K562 (cell line): Measurements from ENCODE around the gene NAE1. TPM values are rescaled to one million over a fixed set of nuclear protein-coding genes. Genes with fewer than 3 reads are reported as not detected.

ENCODE experiments used
- CBFB ChIP-seq: sonication (generic); formaldehyde crosslinking; IDR thresholded peaks from 2 replicates; pipeline ENCODE4 v1.4.0; 2020; ENCODE audit warnings: mild to moderate bottlenecking, missing genetic modification reagents
- DDX20 ChIP-seq: fragments of 450-650 bp; IDR thresholded peaks from 2 replicates; pipeline ENCODE4 v1.6.1; 2016; ENCODE audit warnings: missing genetic modification characterization, low read depth, mild to moderate bottlenecking, missing compliant biosample characterization, moderate library complexity
- ERF ChIP-seq: fragments of 450-650 bp; formaldehyde crosslinking; IDR thresholded peaks from 2 replicates; pipeline ENCODE4 v1.4.0; 2020; ENCODE audit warnings: mild to moderate bottlenecking, mixed read lengths
- IFI16 ChIP-seq: fragments of 250-450 bp; sonication (Bioruptor Pico); IDR thresholded peaks from 2 replicates; pipeline ENCODE4 v2.1.2; 2022; ENCODE audit warnings: mild to moderate bottlenecking, inconsistent platforms
- MECOM ChIP-seq: fragments of 250-450 bp; sonication (Bioruptor Pico); IDR thresholded peaks from 2 replicates; pipeline ENCODE4 v1.8.0; 2022; ENCODE audit warnings: inconsistent platforms
- PHB2 ChIP-seq: fragments of 450-650 bp; IDR thresholded peaks from 2 replicates; pipeline ENCODE4 v1.6.1; 2017; ENCODE audit warnings: low read depth
- TAF9B ChIP-seq: fragments of 450-650 bp; IDR thresholded peaks from 2 replicates; pipeline ENCODE4 v1.6.1; 2018; ENCODE audit warnings: mild to moderate bottlenecking; ENCODE audit not compliant: partially characterized antibody
- ZEB2 ChIP-seq: fragments of 450-650 bp; IDR thresholded peaks from 2 replicates; pipeline ENCODE4 v1.6.1; 2016
- ZNF324 ChIP-seq: fragments of 250-450 bp; sonication (Bioruptor Pico); IDR thresholded peaks from 2 replicates; pipeline ENCODE4 v1.4.0; 2020; ENCODE audit warnings: mild to moderate bottlenecking
- polyA plus RNA-seq, 8 experiments: library from polyadenylated mRNA; depleted of rRNA in 4 of 8; stranded (reverse) in 5 of 8; unstranded in 3 of 8; fragments of >200 nt; fragmentation: Nextera tagmentation in 2 of 8; fragmentation: Illumina TruSeq in 1 of 8; extraction: Ambion mirVana in 2 of 8; extraction: Trizol in 1 of 8; gene quantifications; 2 replicates each; pipeline versions ENCODE4 v1.2.1 to v1.2.3, GENCODE V29; 2011 to 2014; ENCODE audit warnings: inconsistent platforms in 1 of 8, missing spikeins in 1 of 8
- total RNA-seq, 7 experiments: library from RNA; depleted of rRNA in 6 of 7; stranded (reverse); fragments of >200 nt in 6 of 7; fragmentation: Illumina TruSeq in 2 of 7; extraction: Trizol in 2 of 7; gene quantifications; 2 replicates each; pipeline versions ENCODE4 v1.2.1 to v1.2.3, GENCODE V29; 2011 to 2021; ENCODE audit warnings: low replicate concordance in 1 of 7
- TF ChIP-seq, protein P1 (sequence below), 3 experiments: fragments of 200-800 bp in 1 of 3; fragments of 250-450 bp in 1 of 3; fragments of 450-650 bp in 1 of 3; sonication (Bioruptor Pico) in 1 of 3; sonication (Bioruptor generic) in 1 of 3; formaldehyde crosslinking in 1 of 3; IDR thresholded peaks; 2 replicates each; pipeline versions ENCODE4 v1.6.1 to v1.8.0; 2016 to 2022; ENCODE audit warnings: mild to moderate bottlenecking in 2 of 3, missing genetic modification characterization in 2 of 3, missing compliant biosample characterization in 1 of 3, moderate library complexity in 1 of 3
- TF ChIP-seq, protein P2 (sequence below): fragments of 450-650 bp; formaldehyde crosslinking; IDR thresholded peaks from 2 replicates; pipeline ENCODE4 v1.4.0; 2020; ENCODE audit warnings: mild to moderate bottlenecking, moderate library complexity
- TF ChIP-seq, protein P3 (sequence below): fragments of 200-800 bp; sonication (Bioruptor generic); IDR thresholded peaks from 2 replicates; pipeline ENCODE4 v1.6.1; 2016; ENCODE audit warnings: missing genetic modification characterization, missing compliant biosample characterization
- TF ChIP-seq, protein P4 (sequence below), 2 experiments: fragments of 450-650 bp; conservative IDR thresholded peaks; 2 replicates each; pipeline ENCODE4 v1.6.1; 2017; ENCODE audit warnings: mild to moderate bottlenecking in 2 of 2, moderate library complexity in 2 of 2

The NAE1 gene
- total and polyA plus RNA-seq, 9 of the 15 experiments (the other 6 are each of a cell fraction or from before 2014, with no cell fraction given): 165 to 294 (median 230) TPM

DNA sequence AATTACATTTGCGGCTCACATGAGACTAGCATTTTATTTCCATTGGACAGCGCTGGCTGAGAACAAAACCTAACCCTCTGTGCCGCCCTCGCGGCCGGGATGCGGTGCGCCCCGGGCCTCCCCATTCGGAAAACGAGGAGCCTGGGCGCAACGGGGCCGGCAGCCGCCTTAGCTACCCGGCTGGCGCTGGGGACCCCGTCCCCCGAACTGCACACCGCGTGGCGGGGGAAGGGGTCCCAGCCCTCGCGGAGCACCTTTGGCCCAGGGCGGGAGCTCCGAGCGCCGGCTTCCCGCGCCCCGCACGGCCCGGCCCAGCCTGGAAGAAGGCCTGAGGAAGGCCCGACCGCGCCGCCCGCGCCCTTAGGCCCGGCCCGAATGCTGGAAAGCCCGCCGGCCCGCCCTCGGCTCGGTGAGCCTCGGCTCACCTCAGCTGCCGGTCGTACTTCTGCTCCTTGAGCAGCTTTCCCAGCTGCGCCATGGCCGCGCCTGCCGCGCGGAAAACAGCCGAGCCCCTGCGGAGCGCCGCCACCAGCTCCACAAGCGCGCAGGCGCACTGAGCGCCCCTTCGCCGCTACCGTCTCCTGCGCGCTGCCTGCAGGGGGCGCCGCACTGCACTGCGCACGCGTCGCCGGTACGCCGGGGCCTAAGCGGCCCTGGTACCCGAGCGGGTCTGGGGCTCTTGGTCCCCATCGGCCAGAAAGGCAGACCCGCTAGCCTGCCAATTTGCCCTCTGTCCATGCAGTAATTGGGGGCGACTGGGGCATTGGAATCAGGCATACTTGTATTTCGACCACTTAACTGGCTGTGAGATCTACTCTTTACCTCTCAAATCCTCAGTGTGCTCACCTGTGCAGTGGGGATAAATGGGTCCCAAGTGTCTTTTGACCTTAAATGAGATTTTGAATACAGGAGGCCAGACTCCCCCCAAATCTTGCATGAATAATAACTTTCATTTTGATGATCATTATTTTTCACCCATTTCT lies at the start of gene NAE1 (continued):
- TF ChIP-seq, protein P1, sequence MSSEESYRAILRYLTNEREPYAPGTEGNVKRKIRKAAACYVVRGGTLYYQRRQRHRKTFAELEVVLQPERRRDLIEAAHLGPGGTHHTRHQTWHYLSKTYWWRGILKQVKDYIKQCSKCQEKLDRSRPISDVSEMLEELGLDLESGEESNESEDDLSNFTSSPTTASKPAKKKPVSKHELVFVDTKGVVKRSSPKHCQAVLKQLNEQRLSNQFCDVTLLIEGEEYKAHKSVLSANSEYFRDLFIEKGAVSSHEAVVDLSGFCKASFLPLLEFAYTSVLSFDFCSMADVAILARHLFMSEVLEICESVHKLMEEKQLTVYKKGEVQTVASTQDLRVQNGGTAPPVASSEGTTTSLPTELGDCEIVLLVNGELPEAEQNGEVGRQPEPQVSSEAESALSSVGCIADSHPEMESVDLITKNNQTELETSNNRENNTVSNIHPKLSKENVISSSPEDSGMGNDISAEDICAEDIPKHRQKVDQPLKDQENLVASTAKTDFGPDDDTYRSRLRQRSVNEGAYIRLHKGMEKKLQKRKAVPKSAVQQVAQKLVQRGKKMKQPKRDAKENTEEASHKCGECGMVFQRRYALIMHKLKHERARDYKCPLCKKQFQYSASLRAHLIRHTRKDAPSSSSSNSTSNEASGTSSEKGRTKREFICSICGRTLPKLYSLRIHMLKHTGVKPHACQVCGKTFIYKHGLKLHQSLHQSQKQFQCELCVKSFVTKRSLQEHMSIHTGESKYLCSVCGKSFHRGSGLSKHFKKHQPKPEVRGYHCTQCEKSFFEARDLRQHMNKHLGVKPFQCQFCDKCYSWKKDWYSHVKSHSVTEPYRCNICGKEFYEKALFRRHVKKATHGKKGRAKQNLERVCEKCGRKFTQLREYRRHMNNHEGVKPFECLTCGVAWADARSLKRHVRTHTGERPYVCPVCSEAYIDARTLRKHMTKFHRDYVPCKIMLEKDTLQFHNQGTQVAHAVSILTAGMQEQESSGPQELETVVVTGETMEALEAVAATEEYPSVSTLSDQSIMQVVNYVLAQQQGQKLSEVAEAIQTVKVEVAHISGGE (CRISPR knock-in tag; IDR thresholded peaks at IDR 0.05): no peak
- no peak for TF ChIP-seq TAF9B
- TF ChIP-seq, protein P2, sequence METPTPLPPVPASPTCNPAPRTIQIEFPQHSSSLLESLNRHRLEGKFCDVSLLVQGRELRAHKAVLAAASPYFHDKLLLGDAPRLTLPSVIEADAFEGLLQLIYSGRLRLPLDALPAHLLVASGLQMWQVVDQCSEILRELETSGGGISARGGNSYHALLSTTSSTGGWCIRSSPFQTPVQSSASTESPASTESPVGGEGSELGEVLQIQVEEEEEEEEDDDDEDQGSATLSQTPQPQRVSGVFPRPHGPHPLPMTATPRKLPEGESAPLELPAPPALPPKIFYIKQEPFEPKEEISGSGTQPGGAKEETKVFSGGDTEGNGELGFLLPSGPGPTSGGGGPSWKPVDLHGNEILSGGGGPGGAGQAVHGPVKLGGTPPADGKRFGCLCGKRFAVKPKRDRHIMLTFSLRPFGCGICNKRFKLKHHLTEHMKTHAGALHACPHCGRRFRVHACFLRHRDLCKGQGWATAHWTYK: peak; percentile 59; the same call in 1 of the 2 replicates
- TF ChIP-seq DDX20 (tag): no peak
- no peak for TF ChIP-seq ZNF324 (CRISPR knock-in tag)
- no peak for TF ChIP-seq ZEB2
- TF ChIP-seq, protein P3, sequence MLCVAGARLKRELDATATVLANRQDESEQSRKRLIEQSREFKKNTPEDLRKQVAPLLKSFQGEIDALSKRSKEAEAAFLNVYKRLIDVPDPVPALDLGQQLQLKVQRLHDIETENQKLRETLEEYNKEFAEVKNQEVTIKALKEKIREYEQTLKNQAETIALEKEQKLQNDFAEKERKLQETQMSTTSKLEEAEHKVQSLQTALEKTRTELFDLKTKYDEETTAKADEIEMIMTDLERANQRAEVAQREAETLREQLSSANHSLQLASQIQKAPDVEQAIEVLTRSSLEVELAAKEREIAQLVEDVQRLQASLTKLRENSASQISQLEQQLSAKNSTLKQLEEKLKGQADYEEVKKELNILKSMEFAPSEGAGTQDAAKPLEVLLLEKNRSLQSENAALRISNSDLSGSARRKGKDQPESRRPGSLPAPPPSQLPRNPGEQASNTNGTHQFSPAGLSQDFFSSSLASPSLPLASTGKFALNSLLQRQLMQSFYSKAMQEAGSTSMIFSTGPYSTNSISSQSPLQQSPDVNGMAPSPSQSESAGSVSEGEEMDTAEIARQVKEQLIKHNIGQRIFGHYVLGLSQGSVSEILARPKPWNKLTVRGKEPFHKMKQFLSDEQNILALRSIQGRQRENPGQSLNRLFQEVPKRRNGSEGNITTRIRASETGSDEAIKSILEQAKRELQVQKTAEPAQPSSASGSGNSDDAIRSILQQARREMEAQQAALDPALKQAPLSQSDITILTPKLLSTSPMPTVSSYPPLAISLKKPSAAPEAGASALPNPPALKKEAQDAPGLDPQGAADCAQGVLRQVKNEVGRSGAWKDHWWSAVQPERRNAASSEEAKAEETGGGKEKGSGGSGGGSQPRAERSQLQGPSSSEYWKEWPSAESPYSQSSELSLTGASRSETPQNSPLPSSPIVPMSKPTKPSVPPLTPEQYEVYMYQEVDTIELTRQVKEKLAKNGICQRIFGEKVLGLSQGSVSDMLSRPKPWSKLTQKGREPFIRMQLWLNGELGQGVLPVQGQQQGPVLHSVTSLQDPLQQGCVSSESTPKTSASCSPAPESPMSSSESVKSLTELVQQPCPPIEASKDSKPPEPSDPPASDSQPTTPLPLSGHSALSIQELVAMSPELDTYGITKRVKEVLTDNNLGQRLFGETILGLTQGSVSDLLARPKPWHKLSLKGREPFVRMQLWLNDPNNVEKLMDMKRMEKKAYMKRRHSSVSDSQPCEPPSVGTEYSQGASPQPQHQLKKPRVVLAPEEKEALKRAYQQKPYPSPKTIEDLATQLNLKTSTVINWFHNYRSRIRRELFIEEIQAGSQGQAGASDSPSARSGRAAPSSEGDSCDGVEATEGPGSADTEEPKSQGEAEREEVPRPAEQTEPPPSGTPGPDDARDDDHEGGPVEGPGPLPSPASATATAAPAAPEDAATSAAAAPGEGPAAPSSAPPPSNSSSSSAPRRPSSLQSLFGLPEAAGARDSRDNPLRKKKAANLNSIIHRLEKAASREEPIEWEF (CRISPR knock-in tag): no peak
- TF ChIP-seq, protein P4, sequence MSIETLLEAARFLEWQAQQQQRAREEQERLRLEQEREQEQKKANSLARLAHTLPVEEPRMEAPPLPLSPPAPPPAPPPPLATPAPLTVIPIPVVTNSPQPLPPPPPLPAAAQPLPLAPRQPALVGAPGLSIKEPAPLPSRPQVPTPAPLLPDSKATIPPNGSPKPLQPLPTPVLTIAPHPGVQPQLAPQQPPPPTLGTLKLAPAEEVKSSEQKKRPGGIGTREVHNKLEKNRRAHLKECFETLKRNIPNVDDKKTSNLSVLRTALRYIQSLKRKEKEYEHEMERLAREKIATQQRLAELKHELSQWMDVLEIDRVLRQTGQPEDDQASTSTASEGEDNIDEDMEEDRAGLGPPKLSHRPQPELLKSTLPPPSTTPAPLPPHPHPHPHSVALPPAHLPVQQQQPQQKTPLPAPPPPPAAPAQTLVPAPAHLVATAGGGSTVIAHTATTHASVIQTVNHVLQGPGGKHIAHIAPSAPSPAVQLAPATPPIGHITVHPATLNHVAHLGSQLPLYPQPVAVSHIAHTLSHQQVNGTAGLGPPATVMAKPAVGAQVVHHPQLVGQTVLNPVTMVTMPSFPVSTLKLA (conservative IDR thresholded peaks at IDR 0.05): peak; percentile 33 to 62; a peak in 3 of 4 replicates
- TF ChIP-seq MECOM (CRISPR knock-in tag): no peak
- TF ChIP-seq IFI16 (CRISPR knock-in tag): no peak
- TF ChIP-seq CBFB (CRISPR knock-in tag): no peak
- TF ChIP-seq ERF (CRISPR knock-in tag): peak; percentile 85; the same call in 1 of the 2 replicates
- TF ChIP-seq PHB2: no peak
